OCI-LY3 (cell line): Measurements from ENCODE around the gene RRP36.

Experiments used
- H2AFZ ChIP-seq: fragments of 200-600, 300-600 bp; shearing (Covaris generic); 2 replicates; pipeline ENCODE4 v1.6.0; 2014; ENCODE audit warnings: antibody characterized with exemption, low read depth, low read length
- H3K27ac ChIP-seq: fragments of 200-600, 300-600 bp; sonication (generic); 2 replicates; pipeline ENCODE4 v1.5.1; 2014; ENCODE audit warnings: mild to moderate bottlenecking, low read length, moderate library complexity, mixed read lengths
- H3K27me3 ChIP-seq: fragments of 200-600, 300-600 bp; sonication (generic); 2 replicates; pipeline ENCODE4 v1.6.1; 2014; ENCODE audit warnings: low read depth, low read length, mixed read lengths
- H3K36me3 ChIP-seq: fragments of 200-600, 300-600 bp; sonication (generic); replicated peaks from 2 replicates; pipeline ENCODE3; 2014; ENCODE audit warnings: low read depth, low read length, mixed read lengths
- H3K4me1 ChIP-seq: fragments of 300-600, 200-600 bp; sonication (generic); 2 replicates; pipeline ENCODE4 v1.6.1; 2014; ENCODE audit warnings: low read length, mixed read lengths
- H3K4me2 ChIP-seq: fragments of 200-600, 300-600 bp; sonication (generic); 2 replicates; pipeline ENCODE4 v1.6.1; 2014; ENCODE audit warnings: low read length, mixed read lengths
- H3K4me3 ChIP-seq: fragments of 300-600, 200-600 bp; sonication (generic); 2 replicates; pipeline ENCODE4 v1.5.1; 2014; ENCODE audit warnings: antibody characterized with exemption, mild to moderate bottlenecking, low read length, moderate library complexity
- H3K79me2 ChIP-seq: fragments of 300-600, 200-600 bp; shearing (Covaris generic); 2 replicates; pipeline ENCODE4 v1.6.1; 2014; ENCODE audit warnings: mild to moderate bottlenecking, low read length, mixed read lengths
- H3K9ac ChIP-seq: fragments of 300-600, 200-600 bp; shearing (Covaris generic); 2 replicates; pipeline ENCODE4 v1.6.0; 2014; ENCODE audit warnings: mild to moderate bottlenecking, low read length, moderate library complexity
- H3K9me3 ChIP-seq: fragments of 200-600, 300-600 bp; shearing (Covaris generic); 2 replicates; pipeline ENCODE4 v1.6.1; 2014; ENCODE audit warnings: low read length, mixed read lengths; ENCODE audit not compliant: insufficient read depth
- H4K20me1 ChIP-seq: fragments of 200-600, 300-600 bp; sonication (generic); 2 replicates; pipeline ENCODE4 v1.6.1; 2016; ENCODE audit warnings: low read length, mixed read lengths; ENCODE audit not compliant: insufficient read depth
- CTCF ChIP-seq: fragments of 200-600, 300-600 bp; sonication (generic); IDR thresholded peaks from 2 replicates; pipeline ENCODE4 v1.5.1; 2014; ENCODE audit warnings: antibody characterized with exemption, low read length, low read depth
- EZH2phosphoT487 ChIP-seq: fragments of 200-600 bp; shearing (Covaris generic); IDR thresholded peaks from 2 replicates; pipeline ENCODE4 v1.6.1; 2018; ENCODE audit warnings: antibody characterized with exemption, mixed run types, low read depth

Gene RRP36

GRCh38 chr6:43021270-43022047 is at the start of gene RRP36:
Gene RRP36, plus strand, starts transcription at chr6:43021623. Its CDS starts 32 bp downstream, at chr6:43021655.
- Histone ChIP-seq H2AFZ (peak within 1 kb of the TSS; percentile 30), H3K4me3 (peak within 1 kb of the TSS; percentile 84), H3K27me3 (no peaks in the 10 kb centered on the region), H3K4me2 (peak within 1 kb of the TSS; percentile 78), H3K27ac (peak within 1 kb of the TSS; percentile 47), H4K20me1 (no peaks in the 10 kb centered on the region), H3K4me1 (peaks cover 17% of the 10 kb centered on the region), H3K9ac (peak within 1 kb of the TSS; percentile 67), H3K36me3 (peaks cover 37% of the 10 kb centered on the region), H3K79me2 (peaks cover 31% of the 10 kb centered on the region), H3K9me3 (no peaks in the 10 kb centered on the region)
- TF ChIP-seq CTCF (no peak), EZH2phosphoT487 (no peak)

GRCh38 chr6:42971746-42972327 is 49.6 kb upstream of the RRP36 start:
- TF ChIP-seq CTCF (no peak), EZH2phosphoT487 (no peak)
- Histone ChIP-seq H3K4me1 (no peaks in the 10 kb centered on the region), H2AFZ (no peak overlapping the region), H3K79me2 (peaks cover 1% of the 10 kb centered on the region; the same call in 1 of the 2 replicates), H3K4me3 (no peak overlapping the region), H3K9ac (no peak overlapping the region), H3K4me2 (no peak overlapping the region), H4K20me1 (no peaks in the 10 kb centered on the region), H3K36me3 (peaks cover 6% of the 10 kb centered on the region), H3K27me3 (no peaks in the 10 kb centered on the region), H3K27ac (no peak overlapping the region), H3K9me3 (no peaks in the 10 kb centered on the region)

DNA sequence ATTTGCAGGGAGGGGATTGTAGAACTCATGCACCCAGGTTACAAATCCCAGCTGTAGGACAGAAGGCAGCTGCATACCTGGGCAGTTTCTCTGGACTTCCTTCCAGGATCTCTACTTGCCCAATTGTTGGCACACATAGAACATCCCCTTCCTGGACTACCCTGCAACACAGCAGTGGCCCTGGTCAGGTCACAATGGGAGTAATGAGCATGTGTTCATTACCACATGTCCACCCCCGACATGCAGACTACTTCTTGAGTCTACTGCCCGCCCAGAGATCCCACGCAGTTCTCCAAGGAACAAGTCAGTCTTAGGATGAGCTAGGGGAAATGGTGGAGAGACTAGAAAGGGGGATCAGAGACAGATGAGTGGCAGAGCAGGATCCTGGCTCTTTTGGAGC is 47.5 kb upstream of the RRP36 start:
- no peaks in the 10 kb centered on the region for H3K9me3 ChIP-seq
- peaks cover 8% of the 10 kb centered on the region; the same call in 1 of the 2 replicates for H3K4me1 ChIP-seq
- H3K4me2 ChIP-seq: no peak overlapping the region
- no peak overlapping the region for H3K4me3 ChIP-seq
- H3K27ac ChIP-seq: no peak overlapping the region
- peaks cover 21% of the 10 kb centered on the region for H3K79me2 ChIP-seq
- H3K36me3 ChIP-seq: peaks cover 11% of the 10 kb centered on the region
- H3K9ac ChIP-seq: no peak overlapping the region
- TF ChIP-seq CTCF: no peak
- no peak for TF ChIP-seq EZH2phosphoT487
- no peaks in the 10 kb centered on the region for H4K20me1 ChIP-seq
- no peaks in the 10 kb centered on the region for H3K27me3 ChIP-seq
- H2AFZ ChIP-seq: no peak overlapping the region

DNA sequence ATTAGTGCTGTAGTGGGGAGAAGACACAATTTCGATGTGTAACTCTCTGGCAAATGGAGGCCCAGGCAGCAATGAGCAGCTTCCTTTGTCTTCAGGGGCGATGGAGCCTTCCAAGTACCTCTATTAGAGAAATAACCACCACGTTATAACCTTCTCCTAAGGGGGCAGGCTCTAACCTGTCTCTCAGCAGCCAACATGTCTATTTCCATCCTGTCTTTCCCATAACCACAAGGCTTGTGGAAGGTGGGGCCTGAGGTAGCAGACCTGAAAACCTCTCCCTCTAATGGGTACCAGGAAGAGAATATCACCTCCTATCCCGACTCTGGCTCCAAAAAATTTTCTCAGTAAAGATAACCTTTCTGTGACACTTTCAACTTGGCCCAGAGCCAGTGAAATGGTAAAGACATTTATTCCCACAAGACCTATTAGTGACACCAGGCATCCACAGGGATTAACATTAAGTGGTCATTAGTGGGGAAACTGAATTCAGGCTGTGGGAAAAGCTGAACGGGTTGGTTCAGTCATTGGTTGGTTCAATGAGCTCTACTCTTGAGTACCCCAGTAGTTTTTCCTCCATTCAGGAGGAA is 46.4 kb upstream of the RRP36 start:
- Histone ChIP-seq H3K4me3 (no peak overlapping the region), H3K9ac (no peak overlapping the region), H4K20me1 (no peaks in the 10 kb centered on the region), H3K79me2 (peaks cover 26% of the 10 kb centered on the region), H3K36me3 (peaks cover 11% of the 10 kb centered on the region), H3K4me2 (no peak overlapping the region), H2AFZ (no peak overlapping the region), H3K27me3 (no peaks in the 10 kb centered on the region), H3K27ac (no peak overlapping the region), H3K9me3 (no peaks in the 10 kb centered on the region), H3K4me1 (peaks cover 14% of the 10 kb centered on the region; the same call in 1 of the 2 replicates)
- TF ChIP-seq EZH2phosphoT487: no peak
- no peak for TF ChIP-seq CTCF
